Spleen (tissue), 7 donors: Measurements from ENCODE around the gene PIK3R5.

Experiments used
- CTCF ChIP-seq, 11 experiments: fragments of 200-600 bp in 7 of 11; fragments of 450-650 bp in 4 of 11; sonication (generic) in 4 of 11; IDR thresholded peaks in 8 of 11; conservative IDR thresholded peaks in 3 of 11; 1 replicate in 7 of 11; 2 replicates in 4 of 11; pipeline versions ENCODE4 v1.4.0 to v1.8.0; 2016 to 2021; ENCODE audit warnings: antibody characterized with exemption in 11 of 11, inconsistent platforms in 4 of 11, mild to moderate bottlenecking in 1 of 11
- POLR2A ChIP-seq, 3 donors: fragments of 450-650 bp; IDR thresholded peaks; one replicate each; pipeline ENCODE4 v1.5.1; 2017; ENCODE audit warnings: antibody characterized with exemption in 3 of 3, mild to moderate bottlenecking in 1 of 3
- POLR2AphosphoS5 ChIP-seq, 3 donors: sonication (generic); formaldehyde crosslinking; IDR thresholded peaks; one replicate each; pipeline ENCODE4 v1.5.1; 2017; ENCODE audit warnings: antibody characterized with exemption in 3 of 3
- donor health status: DM: no; HTN: no; CAD: no; lungs with moderate emphysema.
- donor health status: DM: no; HTN: no; CAD: no.
- donor health status: DM: no; HTN: no; CAD: no.

- TF ChIP-seq CTCF (IDR thresholded peaks at IDR 0.05 in 8 of 11, conservative IDR thresholded peaks at IDR 0.05 in 3 of 11), result no peak
- no peak for TF ChIP-seq POLR2AphosphoS5 (IDR thresholded peaks at IDR 0.05)
- no peak for TF ChIP-seq POLR2A (IDR thresholded peaks at IDR 0.05)
Observed at GRCh38 chr17:8948462-8948861, 17.0 kb downstream of the PIK3R5 start.
